ENCODE results near the gene POU2F2.

The POU2F2 gene

DNA sequence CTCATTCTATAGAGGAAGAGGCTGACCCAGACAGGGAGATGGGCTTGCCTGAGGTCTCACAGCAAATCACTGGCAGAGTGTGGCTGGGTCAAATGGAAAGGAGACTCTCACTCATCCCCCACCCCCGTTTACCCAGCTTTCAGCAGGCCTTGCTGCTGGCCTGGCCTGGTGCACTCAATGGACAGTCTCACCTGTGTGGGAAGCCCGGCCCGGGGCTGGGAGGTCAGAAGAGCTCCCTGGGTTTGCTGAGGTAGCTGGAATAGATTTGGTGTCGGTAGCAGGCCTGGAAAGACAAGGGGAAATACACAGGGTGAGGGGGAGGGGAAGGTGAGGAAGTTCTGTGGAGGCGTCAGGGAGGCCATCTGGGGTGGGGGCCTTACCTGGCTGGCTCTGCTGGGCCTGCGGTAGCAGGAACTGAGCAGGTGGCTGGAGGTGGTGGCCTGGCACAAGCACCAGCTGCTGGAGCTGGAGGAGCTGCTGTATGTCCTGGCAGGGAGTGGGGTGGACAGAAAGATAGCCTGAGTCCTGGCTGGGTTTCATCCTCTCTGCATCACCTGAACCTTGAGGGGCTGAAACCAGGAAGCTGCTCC, 32.8 kb downstream of the POU2F2 start:
- no peak for DNase-seq

DNA sequence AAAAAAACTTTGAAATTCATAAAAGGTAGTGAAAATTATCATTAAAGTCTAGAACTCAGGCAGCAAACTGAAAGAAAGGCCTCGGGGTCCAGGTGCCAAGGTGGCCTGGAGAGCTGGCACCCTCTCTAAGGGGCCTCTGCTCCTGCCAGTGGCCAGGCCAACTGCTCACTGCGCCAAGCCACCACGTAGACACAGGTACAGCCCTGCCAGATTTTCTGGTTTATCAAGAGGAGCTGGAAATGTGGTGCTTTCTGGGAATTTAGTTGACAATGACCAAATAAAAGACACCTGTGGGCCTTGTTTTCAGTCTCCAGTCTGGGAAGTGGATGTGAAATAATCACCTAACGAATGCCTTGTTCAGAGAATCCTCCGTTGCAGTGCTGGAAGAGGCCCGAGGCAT, 33.5 kb downstream of the POU2F2 start:
- no peak for DNase-seq

DNA sequence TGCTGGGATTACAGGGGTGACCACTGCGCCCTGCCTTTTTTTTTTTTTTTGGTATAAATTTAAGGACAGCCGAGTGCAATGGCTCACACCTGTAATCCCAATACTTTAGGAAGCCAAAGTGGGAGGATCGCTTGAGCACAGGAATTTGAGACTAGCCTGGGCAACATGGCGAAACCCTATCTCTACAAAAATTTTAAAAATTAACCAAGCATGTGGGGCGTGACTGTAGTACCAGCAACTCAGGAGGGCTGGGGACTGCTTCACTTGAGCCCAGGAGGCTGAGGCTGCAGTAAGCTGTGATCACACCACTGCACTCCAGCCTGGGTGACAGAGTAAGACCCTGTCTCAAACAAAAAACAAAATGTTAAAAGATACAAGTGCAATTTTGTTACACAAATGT, 34.8 kb downstream of the POU2F2 start:
- DNase-seq, result no peak

DNA sequence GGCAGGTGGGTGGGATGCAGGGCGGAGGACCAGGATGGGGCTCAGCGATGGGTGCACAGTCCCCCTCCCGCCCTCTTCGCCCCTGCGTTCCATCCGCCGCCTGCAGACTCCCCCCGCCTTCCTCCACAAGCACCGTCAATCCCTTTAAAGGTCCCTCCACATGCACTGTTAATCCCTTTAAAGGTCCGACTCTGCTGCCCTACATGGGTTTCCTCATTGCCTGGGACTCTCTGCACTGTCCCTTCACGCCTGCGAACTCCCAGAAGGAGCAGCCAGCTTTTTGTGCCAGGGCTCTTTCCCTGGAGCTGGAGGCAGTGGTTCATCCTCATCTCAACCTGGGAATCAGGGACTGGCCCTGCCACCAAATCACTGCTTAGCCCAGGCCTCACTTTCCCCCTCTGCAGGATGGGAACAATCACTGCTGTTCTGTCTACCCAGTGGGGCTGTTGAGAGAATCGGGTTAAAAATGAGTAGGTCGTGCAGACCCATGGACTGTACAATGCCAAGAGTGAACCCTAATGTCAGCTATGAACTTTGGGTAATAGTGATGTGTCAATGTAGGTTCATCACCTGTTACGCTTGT, 35.9 kb downstream of the POU2F2 start:
- no peak for DNase-seq

DNA sequence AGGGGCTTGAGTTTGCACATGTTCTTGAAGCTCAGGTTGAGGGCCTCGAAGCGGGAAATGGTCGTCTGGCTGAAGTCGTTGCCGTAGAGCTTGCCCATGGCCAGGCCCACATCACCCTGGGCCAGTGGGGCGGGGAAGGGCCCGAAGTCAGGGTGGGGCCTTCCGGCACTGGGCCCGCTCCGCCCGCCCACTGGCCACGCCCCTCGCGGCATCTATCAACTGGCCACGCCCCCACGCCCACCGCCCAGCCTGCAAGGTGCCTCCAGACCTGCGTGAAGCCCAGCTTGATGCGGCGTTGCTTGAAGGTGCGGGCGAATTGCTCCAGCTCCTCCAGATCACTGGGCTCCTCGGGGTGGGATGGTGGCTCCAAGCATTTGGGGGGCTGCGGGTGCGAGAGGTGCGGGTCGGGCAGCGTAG, 36.4 kb downstream of the POU2F2 start:
- DNase-seq, result no peak

DNA sequence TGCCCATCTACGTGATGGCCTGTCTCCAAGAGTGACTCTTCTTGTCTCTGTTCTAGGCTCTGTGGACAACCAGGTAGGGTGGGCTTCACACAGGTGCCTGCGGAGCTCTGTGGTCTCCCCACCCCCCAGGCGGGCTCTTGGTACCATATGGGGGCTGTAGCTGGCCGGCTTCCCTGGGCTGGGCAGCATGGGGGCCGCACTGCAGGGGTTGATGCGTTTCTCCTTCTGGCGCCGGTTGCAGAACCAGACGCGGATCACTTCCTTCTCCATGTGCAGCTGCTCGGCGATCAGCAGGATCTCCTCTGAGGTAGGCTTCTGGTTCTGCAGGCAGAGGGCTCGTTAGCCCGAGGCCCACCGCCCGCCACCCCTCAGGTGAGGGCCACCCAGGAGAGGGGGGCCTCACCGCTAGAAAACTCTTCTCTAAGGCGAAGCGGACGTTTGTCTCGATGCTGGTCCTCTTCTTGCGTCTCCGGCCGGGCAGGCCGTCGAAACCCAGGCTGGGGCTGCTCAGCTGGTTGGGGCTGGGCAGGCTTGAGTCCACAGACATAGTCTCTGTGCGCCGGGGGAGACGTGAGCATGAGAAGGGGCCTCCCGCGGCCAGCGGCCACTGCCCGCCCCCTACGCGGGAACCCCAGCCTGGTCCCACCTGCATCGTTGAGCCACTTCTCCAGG, 37.0 kb downstream of the POU2F2 start:
- DNase-seq, result no peak

DNA sequence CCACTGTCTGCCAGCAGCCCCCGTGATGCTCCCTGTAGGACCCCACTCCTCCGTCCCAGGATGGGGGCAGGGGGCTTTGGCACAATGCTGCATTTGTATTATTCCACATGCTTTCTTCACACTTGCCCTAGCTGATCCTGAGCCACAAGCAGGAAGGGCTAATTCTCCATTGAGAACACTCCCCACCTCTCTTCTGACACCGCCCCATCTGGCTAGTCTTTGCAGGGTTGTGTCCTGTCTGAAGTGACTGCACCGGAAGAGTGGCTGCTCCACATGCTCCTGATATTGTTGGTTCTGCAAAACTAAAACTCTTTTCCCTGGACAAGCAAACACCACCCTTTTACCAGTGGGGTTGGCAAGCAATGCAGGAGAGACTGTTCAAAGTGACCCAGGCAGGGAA, 38.3 kb downstream of the POU2F2 start:
- DNase-seq, result no peak

DNA sequence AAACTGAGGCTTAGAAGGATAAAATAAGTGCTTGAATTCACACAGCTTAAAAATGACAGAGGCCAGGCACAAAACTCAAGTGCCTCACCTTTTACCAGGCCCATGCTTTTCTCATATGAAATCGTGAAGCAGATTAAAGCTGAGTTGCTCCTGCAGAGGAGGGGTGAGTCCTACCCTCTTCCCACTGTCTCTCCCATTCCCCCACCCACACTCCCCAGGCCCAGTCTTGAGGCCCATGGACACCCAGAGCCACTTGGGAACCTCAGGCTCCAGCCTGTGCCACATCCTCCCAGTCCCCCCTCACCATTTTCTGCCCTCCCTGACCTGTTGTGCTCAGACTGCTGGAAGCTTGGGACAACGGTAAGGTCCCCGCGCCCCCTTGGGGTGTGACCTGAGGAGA, 38.7 kb downstream of the POU2F2 start:
- no peak for DNase-seq

DNA sequence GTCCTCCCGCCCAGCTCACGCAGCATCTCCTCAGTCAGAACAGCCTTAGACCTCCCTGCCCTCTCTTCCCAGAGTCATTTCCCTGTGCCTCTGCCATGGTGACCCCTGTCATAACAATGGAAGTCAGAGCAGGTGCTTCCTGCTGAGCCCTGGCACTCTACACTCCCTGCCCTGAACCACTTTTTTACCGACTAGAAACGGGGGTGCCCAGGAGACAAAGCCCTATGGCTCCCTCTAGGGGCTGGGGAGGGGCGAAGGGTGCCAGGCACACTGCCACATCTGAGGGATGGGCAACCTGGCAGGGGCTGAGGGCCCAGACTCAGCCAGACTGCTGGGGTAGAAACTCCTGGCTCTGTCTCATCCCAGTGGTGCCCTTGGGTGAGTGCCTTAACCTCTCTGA, 39.9 kb downstream of the POU2F2 start:
- peak; percentile 39 to 57 for DNase-seq

DNA sequence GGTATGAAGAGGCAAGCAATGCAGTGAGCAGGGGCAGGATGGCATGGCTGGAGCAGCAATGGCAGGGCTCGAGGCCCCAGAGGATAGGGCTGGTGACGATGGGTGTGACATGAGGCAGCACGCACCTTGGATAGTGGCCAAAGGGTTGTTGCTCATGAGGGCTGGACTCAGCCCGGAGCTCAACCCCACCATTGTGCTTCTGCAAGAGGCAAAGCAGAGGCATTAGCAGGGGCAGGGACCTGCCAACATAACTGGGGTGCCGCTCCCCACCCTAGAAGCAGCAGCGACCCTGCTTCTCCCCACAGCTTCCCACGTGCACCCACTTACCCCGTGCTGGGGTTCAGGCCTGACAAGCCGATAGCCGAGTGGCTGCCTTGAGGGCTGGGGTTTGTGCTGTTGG, 40.5 kb downstream of the POU2F2 start:
- peak; percentile 49 to 61 for DNase-seq

DNA sequence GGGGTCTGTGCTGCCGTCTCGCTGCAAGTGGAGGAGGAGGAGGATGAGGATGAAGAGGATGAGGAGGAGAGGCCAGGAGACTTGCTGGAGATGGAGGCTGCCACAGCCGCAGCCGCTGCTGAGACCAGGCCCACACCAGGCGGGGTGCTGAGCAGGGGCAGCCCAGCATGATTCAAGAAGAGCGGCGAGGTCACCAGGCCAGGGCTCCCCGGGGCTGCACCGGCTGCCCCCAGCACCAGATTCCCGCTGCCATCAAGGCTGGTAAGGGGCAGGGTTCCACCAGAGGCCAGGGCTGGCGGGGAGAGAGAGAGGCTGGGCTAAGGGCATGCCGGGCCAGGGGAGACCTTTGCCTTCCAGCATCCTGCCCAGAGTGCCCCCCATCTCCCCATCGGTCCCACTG, 40.9 kb downstream of the POU2F2 start:
- DNase-seq, result no peak

DNA sequence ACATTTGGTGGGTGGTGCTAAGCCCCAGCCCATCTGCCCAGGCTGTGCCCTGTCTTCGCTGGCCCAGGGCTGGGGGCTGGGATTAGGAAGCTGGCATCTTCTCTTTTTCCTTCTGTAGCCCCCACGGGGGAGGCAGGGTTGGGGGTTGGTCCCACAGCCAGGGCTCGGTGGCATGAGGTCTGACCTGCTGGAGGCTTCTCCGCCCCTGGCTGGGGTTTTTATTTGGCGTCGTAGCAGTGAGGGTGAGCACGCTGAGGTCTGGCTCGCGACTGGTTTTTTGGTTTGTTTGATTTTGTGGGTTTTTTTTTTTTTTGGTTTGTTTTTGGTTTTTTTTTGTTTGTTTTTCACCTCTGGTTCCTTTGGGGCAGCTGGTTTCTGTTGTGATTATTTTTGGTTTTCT, 41.6 kb downstream of the POU2F2 start:
- DNase-seq, result no peak

DNA sequence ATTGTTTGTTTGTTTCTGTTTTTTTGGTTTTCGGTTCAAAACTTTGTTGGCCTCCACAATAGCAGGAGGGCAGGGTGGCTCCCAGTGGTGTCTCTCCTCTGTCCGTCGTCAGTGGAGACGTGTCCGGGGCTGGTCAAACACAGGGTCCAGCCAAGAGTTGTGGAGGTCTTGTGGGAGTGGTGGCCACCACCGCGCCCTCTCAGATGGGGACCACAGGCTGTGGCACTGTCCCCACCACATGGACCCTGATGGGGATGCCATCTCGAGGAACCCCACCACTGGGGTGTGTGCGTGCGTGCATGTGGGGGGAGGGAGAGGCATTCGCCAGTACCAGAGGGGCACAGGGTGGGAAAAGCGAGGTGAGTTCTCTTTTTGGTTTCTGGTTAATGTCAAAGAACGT, 42.5 kb downstream of the POU2F2 start:
- no peak for DNase-seq

DNA sequence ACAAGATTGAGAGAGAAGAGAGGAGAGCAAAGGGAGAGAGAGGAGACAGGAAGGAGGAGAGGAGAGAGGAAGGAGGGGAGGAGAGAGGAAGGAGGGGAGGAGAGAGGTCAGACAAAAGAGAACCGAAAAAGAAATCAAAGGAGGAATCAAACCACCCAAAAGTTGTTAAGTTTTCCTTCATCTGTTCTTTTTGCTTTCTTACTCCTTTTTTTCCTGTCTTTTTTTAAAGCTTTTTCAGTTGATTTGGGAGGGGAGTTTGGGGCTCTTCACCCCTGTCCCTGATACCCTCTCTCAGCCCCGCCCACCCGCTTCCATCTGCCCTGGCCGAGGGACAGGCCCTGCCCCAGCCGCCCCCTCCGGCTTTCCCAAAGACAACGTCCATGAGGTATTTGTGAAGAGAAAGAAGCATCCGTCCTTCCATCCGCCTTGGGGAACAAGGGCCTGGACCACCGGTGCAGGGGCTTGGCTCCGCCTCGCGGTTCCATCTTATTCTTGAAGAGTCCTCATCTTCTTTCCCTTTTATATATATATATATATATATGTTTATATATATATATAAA, 43.0 kb downstream of the POU2F2 start:
- DNase-seq, result no peak

DNA sequence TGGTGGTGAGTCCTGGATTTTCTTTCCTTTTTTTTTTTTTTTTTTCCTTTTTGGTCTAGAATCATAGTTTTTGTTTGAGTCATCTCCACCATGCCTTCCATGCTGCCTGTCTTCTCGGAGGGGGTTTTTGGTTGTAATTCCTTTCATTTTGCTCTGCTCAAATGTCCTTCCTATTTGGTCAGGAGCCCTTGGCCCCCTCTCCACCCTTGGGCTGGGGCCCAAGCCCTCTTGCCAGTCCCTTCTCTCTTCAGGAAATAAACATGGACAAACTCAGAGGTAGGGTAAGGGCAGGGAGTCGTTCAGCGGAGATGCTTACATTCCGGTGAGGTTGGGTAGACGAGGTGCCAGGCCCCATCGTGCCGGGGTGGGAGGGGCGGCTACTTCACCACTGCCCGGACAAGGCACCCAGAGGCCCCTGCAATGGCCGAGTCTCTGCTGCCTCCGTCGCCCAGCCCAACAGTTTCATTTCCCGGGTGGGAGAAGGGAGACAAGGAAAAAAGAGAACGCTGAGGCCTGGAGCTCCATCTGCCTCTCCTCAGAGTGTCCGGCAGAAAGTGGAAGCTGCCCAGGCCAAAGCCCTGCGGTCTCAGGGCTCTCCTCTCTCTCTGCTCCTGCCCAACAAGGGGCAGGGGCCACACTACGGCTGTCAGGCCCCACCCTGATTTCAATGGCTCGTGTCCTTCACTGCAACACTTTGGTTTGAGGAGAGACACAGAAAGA, 43.6 kb downstream of the POU2F2 start:
- no peak for DNase-seq

DNA sequence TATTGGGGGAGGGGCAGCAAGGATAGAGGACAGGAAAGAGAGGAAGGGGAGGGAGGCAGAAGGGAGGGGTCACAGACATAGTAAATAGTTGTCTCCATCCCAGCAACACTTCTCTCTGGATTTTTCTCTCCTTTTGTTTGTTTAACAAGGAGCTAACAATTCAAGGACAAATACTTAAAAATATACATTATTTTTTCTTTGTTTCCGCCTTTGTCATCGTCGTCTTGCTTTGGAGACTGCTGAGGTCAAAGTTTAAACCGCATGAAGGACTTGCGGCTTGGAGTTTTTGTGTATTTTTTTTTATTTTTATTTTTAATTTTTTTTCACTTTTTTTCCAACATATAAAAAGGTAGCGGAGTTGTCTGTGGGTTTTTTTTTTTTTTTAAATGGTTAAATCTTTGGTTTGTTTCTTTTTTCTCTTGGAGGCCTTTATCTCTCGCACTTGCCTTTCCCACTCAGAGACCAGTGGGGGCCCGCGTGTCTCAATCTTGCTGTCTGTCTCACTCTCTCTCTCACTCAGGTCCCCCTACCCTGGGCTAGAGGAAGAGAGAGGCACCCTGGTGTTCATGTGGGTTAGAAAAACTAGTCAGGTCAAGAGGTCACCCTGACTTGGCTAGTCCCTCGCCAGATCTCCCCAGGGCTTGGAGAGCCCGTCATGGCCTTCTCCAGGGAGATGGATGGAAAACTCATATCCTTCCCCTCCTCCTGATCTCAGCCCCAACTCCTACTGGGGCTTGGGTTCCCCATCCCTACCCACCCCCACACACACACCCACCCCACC, 45.3 kb downstream of the POU2F2 start:
- no peak for DNase-seq

DNA sequence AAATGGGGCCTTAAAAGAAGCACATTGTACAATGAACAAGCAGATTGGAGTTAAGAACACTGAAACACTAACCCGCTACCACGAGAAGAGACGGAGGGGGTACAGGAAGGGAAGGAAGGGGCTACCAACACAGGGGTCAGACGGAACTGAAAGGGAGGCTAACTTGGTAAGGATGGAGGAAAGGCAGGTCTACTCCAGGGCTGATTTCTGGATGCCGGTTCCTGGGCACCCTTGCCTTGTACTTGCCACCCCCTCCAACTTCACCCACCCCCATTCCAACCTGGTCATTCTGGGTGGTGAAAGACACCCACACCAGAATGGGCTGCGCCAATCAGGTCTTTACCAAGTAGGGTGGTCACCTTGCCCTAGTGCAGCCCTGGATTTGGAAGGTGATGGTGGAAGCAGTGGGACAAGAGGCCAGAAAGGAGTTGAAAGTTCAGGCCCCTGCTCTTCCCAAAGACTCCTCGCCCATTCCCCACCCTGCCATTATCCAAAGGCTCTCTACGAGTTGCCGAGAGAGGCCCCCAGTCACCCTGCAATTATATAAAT, 46.0 kb downstream of the POU2F2 start:
- no peak for DNase-seq

DNA sequence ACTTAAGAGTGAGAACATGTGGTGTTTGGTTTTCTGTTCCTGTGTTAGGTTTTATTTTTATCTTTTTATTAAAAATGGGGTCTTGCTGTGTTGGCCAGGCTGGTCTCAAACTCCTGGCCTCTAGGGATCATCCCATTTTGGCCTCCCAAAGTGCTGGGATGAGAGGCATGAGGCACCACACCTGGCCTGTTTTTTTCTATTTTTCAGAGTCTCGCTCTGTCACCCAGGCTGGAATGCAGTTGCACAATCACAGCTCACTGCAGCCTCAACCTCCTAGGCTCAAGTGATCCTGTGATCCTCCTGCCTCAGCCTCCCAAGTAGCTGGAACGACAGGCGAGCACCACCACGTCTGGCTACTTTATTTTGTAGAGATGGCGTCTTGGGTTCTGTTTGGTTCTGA, 48.7 kb downstream of the POU2F2 start:
- DNase-seq, result no peak

DNA sequence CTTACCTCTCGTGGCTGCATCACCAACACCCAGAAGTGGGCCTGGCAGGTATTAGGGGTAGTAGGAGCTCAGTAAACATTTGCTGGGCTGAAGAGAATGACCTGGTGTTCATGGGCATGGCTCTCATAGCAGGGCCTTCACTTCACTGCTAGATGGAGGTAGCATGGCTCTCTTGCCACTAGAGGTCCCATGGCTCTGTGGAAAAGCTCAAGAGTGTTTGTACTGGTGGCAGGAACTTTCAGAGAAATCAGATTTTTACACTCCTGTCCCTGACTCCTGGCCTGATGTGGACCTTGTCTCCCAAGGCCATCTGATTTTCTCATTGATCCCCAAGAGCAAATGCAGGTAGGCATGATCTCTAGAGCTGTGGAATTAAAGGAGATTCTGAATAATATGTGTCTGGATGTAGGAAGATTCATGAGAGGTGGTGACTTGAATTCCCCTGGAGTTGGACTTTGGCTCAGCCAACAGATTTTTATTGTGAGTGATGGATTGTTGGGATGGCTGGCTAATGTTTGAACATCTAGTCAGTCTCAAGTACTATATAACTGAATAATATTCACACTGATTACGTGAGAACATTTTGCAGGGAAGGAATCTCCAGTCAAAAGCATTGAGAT, 50.6 kb downstream of the POU2F2 start:
- peak; percentile 8 to 18 for DNase-seq

DNA sequence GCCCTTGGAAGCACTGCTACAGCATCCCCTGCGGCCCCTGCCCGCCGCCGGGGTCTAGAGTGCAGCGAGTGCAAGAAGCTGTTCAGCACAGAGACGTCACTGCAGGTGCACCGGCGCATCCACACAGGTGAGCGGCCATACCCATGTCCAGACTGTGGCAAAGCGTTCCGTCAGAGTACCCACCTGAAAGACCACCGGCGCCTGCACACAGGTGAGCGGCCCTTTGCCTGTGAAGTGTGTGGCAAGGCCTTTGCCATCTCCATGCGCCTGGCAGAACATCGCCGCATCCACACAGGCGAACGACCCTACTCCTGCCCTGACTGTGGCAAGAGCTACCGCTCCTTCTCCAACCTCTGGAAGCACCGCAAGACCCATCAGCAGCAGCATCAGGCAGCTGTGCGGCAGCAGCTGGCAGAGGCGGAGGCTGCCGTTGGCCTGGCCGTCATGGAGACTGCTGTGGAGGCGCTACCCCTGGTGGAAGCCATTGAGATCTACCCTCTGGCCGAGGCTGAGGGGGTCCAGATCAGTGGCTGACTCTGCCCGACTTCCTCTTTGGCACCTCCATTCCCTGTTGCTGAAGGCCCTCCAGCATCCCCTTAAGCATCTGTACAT, 51.4 kb downstream of the POU2F2 start:
- DNase-seq, result no peak

DNA sequence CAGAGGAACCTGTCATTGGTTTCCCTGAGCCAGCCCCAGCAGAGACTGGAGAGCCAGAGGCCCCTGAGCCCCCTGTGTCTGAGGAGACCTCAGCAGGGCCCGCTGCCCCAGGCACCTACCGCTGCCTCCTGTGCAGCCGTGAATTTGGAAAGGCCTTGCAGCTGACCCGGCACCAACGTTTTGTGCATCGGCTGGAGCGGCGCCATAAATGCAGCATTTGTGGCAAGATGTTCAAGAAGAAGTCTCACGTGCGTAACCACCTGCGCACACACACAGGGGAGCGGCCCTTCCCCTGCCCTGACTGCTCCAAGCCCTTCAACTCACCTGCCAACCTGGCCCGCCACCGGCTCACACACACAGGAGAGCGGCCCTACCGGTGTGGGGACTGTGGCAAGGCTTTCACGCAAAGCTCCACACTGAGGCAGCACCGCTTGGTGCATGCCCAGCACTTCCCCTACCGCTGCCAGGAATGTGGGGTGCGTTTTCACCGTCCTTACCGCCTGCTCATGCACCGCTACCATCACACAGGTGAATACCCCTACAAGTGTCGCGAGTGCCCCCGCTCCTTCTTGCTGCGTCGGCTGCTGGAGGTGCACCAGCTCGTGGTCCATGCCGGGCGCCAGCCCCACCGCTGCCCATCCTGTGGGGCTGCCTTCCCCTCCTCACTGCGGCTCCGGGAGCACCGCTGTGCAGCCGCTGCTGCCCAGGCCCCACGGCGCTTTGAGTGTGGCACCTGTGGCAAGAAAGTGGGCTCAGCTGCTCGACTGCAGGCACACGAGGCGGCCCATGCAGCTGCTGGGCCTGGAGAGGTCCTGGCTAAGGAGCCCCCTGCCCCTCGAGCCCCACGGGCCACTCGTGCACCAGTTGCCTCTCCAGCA, 52.1 kb downstream of the POU2F2 start:
- no peak for DNase-seq
